ENCODE data around the gene HOXB2.
"Not testable (repeated sequence)": the region's sequence is repeated elsewhere in the genome, so short reads cannot be mapped to it uniquely, and the experiment has no call there.

Gene HOXB2

GRCh38 chr17:48514477-48514876 lies 30.4 kb downstream of the HOXB2 start:
- DNase-seq (ENCODE audit: low read depth), result no peak

- DNase-seq (ENCODE audit: low read depth), result no peak
These were observed 31.0 kb downstream of the HOXB2 start for GRCh38 chr17:48513666-48514455.

- no peak for DNase-seq (ENCODE audit: low read depth)
These were observed 31.8 kb downstream of the HOXB2 start for GRCh38 chr17:48513097-48513496.

- no peak for DNase-seq (ENCODE audit: low read depth)
These were observed 33.9 kb downstream of the HOXB2 start for GRCh38 chr17:48510761-48511604.

- DNase-seq (ENCODE audit: low read depth), result no peak
These were observed 34.5 kb downstream of the HOXB2 start for GRCh38 chr17:48510381-48510760.

- not testable (repeated sequence) for DNase-seq (ENCODE audit: low read depth)
These were observed 35.2 kb downstream of the HOXB2 start for GRCh38 chr17:48509708-48510107.

- no peak for DNase-seq (ENCODE audit: low read depth)
These were observed 38.7 kb downstream of the HOXB2 start for GRCh38 chr17:48506246-48506645.

GRCh38 chr17:48505788-48506187 lies 39.1 kb downstream of the HOXB2 start:
- peak; percentile 11 for DNase-seq (ENCODE audit: low read depth)

- no peak for DNase-seq (ENCODE audit: low read depth)
These were observed 40.0 kb downstream of the HOXB2 start for GRCh38 chr17:48504953-48505352.

GRCh38 chr17:48503747-48504146 lies 41.2 kb downstream of the HOXB2 start:
- no peak for DNase-seq (ENCODE audit: low read depth)

- no peak for DNase-seq (ENCODE audit: low read depth)
These were observed 42.0 kb downstream of the HOXB2 start for GRCh38 chr17:48502901-48503300.

GRCh38 chr17:48502312-48502711 lies 42.6 kb downstream of the HOXB2 start:
- DNase-seq (ENCODE audit: low read depth), result no peak

GRCh38 chr17:48500435-48501426 lies 44.2 kb downstream of the HOXB2 start:
- no peak for DNase-seq (ENCODE audit: low read depth)

- DNase-seq (ENCODE audit: low read depth), result no peak
These were observed 45.0 kb downstream of the HOXB2 start for GRCh38 chr17:48499735-48500434.

- no peak for DNase-seq (ENCODE audit: low read depth)
These were observed 45.7 kb downstream of the HOXB2 start for GRCh38 chr17:48499248-48499647.

GRCh38 chr17:48498164-48498850 lies 46.6 kb downstream of the HOXB2 start:
- DNase-seq (ENCODE audit: low read depth), result no peak

- no peak for DNase-seq (ENCODE audit: low read depth)
These were observed 47.8 kb downstream of the HOXB2 start for GRCh38 chr17:48497103-48497502.

- DNase-seq (ENCODE audit: low read depth), result no peak
These were observed 50.6 kb downstream of the HOXB2 start for GRCh38 chr17:48494335-48494734.
